GM19351 (cell line): ENCODE results near the gene CDC42SE2.
"Not testable (repeated sequence)": the region's sequence is repeated elsewhere in the genome, so short reads cannot be mapped to it uniquely, and the experiment has no call there.

Experiments
- ATAC-seq: cut with Tn5 transposase; IDR thresholded peaks from one replicate; pipeline ENCODE4 v1.9.1; 2021; ENCODE audit warnings: mild to moderate bottlenecking, moderate library complexity; ENCODE audit not compliant: unreplicated experiment

CDC42SE2 gene

GRCh38 chr5:131363811-131364506 is 100.1 kb downstream of the CDC42SE2 start:
- no peak for ATAC-seq

GRCh38 chr5:131364507-131365050 is 100.7 kb downstream of the CDC42SE2 start:
- ATAC-seq = no peak

GRCh38 chr5:131366428-131366827 is 102.6 kb downstream of the CDC42SE2 start:
- no peak for ATAC-seq

- ATAC-seq = no peak
Observed at GRCh38 chr5:131367219-131367860, 103.5 kb downstream of the CDC42SE2 start.

GRCh38 chr5:131368866-131369265 is 105.0 kb downstream of the CDC42SE2 start:
- no peak for ATAC-seq

GRCh38 chr5:131369558-131369957 is 105.7 kb downstream of the CDC42SE2 start:
- no peak for ATAC-seq

GRCh38 chr5:131371835-131372234 is 108.0 kb downstream of the CDC42SE2 start:
- no peak for ATAC-seq

GRCh38 chr5:131373265-131373664 is 109.4 kb downstream of the CDC42SE2 start:
- ATAC-seq = no peak

GRCh38 chr5:131375351-131375750 is 111.5 kb downstream of the CDC42SE2 start:
- peak; percentile 39 for ATAC-seq

- no peak for ATAC-seq
Observed at GRCh38 chr5:131377346-131377745, 113.5 kb downstream of the CDC42SE2 start.

GRCh38 chr5:131377785-131378325 is 114.0 kb downstream of the CDC42SE2 start:
- no peak for ATAC-seq

- ATAC-seq = peak; percentile 12
Observed at GRCh38 chr5:131378721-131379541, 115.1 kb downstream of the CDC42SE2 start.

- peak; percentile 28 for ATAC-seq
Observed at GRCh38 chr5:131379723-131380122, 115.9 kb downstream of the CDC42SE2 start.

- ATAC-seq = not testable (repeated sequence)
Observed at GRCh38 chr5:131380238-131380637, 116.4 kb downstream of the CDC42SE2 start.

GRCh38 chr5:131381021-131381420 is 117.2 kb downstream of the CDC42SE2 start:
- ATAC-seq = no peak

GRCh38 chr5:131381777-131382176 is 117.9 kb downstream of the CDC42SE2 start:
- peak; percentile 44 for ATAC-seq

- ATAC-seq = peak; percentile 70
Observed at GRCh38 chr5:131382407-131383395, 118.8 kb downstream of the CDC42SE2 start.

GRCh38 chr5:131384173-131384572 is 120.3 kb downstream of the CDC42SE2 start:
- ATAC-seq = no peak

- ATAC-seq = no peak
Observed at GRCh38 chr5:131384616-131385214, 120.9 kb downstream of the CDC42SE2 start.
